Stimulated activated CD4-positive, alpha-beta T cell treated with anti-CD3 and anti-CD28 coated beads, Interleukin-1b, Interleukin-23, amount 100 ng/mL, for 1 hour (primary cell): ENCODE results near the gene SIL1.
"Not testable (repeated sequence)": the region's sequence is repeated elsewhere in the genome, so short reads cannot be mapped to it uniquely, and the experiment has no call there.

Experiments used
- DNase-seq, 2 donors: peaks; one replicate each; pipeline ENCODE4 v3.0.0-alpha.2; 2020; ENCODE audit warnings: low read depth in 2 of 2

Gene SIL1

DNA sequence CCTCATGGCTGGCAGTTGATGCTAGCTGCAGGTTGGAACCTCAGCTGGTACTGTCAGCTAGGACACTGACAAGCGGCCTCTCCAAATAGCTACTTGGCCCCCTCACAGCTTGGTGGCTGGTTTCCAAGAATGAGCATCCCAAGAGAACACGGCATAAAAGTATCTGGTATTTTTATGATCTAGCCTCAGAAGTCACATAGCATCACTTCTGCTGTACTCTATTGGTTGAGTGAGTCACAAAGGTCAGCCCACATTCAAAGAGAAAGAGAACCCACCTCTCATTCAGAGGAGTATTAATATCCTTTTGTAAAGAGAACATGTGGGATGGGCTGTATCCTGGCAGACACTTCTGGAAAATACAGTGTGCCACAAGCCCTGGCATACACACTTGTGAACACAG is 6.0 kb upstream of the SIL1 start:
- DNase-seq: no peak

DNA sequence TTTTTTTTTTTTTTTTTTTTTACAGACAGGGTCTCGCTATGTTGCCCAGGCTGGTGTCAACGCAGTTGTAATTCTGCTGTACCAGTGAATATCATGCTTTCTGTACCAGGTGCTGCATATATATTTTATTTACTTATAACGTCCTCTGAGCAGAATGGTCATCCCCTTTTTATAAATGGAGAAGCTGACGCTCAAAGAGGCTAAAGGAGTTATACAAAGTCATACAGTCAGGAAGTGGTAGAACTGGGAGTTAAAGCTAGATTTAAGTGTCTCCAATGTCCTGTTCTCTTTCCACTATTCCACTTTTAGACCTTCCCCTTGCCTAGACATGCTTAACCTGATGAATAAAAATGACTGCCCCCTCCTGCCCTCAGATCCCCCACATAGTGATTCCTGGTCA is 1.2 kb upstream of the SIL1 start:
- no peak for DNase-seq

- DNase-seq: no peak
Observed at GRCh38 chr5:139196296-139196956, 1.7 kb downstream of the SIL1 start.

GRCh38 chr5:139194486-139194885 is 3.7 kb downstream of the SIL1 start:
- DNase-seq: no peak

- DNase-seq: no peak
Observed at GRCh38 chr5:139193928-139194327, 4.2 kb downstream of the SIL1 start.

DNA sequence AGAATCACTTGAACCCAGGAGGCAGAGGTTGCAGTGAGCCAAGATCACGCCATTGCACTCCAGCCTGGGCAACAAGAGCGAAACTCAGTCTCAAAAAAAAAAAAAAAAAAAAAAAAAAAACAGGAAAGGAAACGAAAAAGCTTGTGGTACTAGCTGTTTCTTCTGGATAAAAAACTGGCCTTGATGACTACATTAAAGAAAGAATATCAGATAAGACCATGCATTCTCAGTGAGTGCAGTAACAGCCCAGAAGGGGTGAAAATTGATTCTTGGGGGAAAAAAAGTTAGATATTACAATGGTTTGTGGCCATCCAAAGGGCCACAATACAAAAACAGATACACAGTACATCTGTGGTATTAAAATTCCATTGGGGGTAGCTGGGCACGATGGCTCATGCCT is 5.3 kb downstream of the SIL1 start:
- DNase-seq: not testable (repeated sequence)

GRCh38 chr5:139191954-139192353 is 6.2 kb downstream of the SIL1 start:
- not testable (repeated sequence) for DNase-seq

DNA sequence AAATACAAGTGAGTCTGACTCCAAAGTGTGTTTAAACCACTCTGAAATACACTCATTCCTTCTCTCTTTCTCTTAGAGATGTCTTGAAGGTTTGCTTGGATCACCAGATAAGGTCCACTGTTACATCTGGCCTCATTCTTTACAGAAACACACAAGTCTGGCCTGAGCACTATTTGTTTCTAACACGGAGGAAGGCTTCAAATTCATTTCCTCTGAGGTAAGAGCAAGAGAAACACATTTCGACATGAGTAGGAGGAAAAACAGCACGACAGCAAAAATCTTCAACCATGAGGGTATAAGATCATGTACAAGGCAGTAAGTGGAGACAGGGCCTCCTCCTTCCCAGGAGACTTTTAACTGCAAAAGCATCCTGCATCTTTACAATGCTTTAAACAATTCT is 8.0 kb downstream of the SIL1 start:
- no peak for DNase-seq

- DNase-seq: no peak
Observed at GRCh38 chr5:139188558-139189270, 9.5 kb downstream of the SIL1 start.

DNA sequence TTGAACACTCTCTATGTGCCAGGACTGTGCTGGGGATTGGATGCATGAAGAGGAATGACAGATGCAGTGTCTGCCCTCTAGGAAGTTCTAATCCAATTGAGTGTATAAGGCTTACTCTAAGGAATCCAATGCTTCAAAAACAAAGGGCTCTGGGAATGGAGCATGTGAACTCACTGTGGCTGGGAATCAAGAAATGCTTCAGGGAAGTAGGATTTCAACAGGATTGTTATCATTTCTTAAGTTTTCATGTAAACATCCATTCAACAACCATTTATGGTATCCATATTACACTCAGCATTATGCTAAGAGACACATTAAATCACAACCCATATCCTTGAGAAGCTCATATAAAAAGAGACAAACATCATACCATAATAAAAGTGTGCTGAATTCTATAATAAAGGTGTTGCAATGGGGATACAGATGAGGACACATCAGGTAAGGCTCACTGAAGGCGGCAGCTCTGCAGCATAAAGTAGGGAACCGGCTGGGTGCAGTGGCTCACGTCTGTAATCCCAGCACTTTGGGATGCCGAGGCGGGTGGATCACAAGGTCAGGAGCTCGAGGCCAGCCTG is 11.3 kb downstream of the SIL1 start:
- DNase-seq: no peak

DNA sequence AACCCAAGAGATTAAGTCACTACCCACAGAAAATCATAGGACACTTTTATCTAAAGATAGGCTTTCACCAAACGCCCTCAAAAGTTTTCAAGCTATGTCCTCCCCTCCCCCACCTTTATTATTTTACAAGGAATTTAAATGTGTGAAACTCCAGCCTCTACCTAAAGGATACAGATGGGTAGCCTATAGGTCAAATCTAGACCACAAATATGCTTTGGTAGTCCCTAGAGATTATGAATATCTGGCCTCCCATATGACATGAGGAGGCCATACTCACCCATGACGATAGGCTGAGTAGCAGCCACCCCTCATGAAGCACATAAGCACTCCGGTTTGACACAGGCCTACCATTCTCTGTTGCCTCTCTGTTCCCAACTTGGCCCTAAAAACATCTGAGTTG is 11.9 kb downstream of the SIL1 start:
- DNase-seq: no peak

DNA sequence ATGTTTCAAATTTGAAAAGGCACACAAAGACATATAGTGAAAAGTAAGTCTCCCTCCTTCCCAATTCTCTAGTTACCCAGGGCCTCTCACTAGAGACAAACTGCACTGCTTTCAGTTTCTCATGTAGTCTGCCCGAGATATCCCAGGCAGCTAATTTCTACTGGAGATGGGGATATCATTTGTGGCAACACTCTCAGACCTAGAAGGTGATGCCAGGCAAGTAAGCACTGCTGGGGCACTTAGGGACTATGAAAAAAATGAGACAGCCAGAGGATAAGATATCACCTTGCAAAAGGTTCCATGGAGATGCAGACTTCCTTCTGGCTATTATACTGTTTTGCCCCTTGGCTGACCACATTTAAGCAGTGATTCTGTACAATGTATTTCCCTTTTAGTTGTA is 12.6 kb downstream of the SIL1 start:
- DNase-seq: no peak

DNA sequence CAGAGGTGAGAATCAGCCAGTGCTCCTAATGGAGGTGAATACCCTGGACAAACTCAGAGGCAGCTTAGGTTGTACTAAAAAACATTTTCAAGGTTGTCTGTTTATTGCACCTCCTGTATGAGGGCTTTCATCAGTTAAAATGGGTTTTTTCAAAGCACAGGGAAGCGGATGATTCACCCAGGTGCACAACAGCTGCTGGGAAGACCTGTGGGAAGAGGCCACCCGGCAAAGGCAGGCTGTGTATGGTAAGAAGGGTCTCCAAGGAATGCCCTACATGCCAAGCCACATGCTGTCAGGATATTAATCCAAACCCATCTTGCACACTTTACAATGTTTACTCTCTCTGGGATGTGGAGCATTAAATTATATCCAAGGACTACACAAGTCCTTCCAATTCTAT is 14.7 kb downstream of the SIL1 start:
- DNase-seq: no peak

DNA sequence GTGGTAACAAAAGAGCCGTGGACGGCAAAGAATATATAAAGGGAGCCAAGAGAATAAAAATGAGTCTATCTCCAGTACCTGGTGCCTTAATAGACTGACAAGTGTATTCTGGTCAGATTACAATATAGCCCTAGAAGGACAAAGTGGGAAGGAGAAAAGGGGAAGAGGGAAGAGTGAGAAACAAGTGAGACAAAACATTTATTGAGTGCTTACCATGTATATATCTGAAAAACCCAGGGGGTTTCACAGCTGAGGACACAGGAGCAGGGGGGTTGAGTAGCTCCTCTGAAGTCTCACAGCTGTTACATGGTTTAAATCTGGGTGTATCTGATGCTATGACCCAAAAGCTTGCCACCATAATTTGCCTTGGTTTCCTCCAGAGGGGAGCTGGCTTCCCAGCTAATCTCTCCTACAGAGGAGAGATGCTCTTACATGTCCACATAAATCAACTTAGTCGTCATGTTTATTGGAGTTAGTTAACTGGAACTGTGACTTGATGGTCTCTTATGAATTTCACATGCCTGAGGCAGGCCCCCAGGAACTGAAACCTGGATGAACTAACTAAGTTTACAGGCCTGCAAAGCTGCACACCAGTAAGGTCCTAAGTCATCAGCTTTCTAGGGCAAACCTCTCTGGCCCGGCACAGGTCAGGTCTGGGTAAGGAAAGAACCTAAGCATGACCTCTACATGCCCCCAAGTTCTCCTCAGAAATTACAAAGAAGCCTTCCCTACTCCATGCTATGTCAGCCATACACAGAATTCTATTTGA is 15.5 kb downstream of the SIL1 start:
- DNase-seq: no peak

- DNase-seq: no peak
Observed at GRCh38 chr5:139181835-139182452, 16.2 kb downstream of the SIL1 start.

GRCh38 chr5:139181322-139181730 is 16.8 kb downstream of the SIL1 start:
- no peak for DNase-seq

- no peak for DNase-seq
Observed at GRCh38 chr5:139180850-139181249, 17.3 kb downstream of the SIL1 start.

DNA sequence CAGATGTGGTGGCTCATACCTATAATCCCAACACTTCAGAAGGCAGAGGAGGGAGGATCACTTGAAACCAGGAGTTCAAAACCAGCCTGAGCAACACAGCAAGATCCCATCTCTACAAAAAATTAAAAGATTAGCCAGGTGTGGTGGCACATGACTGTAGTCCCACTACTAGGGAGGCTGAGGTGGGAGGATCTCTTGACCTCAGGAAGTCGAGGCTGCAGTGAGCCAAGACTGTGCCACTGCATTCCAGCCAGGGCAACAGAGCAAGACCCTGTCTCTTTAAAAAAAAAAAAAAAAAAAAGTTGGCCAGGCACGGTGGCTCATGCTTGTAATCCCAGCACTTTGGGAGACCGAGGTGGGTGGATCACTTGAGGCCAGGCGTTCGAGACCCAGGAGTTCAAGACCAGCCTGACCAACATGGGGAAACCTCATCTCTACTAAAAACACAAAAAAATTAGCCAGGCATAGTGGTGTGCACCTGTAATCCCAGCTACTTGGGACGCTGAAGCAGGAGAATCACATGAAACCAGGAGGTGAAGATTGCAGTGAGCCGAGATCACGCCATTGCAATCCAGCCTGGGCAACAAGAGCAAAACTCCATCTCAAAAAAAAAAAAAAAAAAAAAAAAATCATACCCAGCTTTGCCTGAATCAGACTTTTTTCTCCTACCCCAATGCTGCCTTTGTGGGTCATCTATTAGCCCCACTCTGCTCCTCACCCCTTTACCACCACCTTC is 18.2 kb downstream of the SIL1 start:
- DNase-seq: not testable (repeated sequence)

DNA sequence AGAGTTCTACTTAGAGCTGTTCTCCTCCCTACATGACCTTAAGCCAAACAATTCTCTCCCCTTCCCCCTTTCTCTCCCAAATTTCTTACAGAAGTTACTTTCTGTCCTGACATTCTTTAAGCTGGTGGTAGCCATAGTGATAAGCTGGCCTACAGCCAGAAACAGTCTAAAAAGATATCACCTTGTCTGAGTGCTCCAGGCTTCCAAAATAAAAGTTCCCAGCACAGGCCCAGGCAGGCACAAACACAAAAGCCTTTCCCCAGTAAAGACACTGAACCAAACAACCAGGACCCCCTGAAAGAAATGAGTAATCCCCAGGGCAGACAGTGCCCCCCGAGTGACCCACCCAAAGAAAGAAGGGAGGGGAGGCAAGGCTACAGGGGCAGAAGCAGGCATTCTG is 19.2 kb downstream of the SIL1 start:
- no peak for DNase-seq

DNA sequence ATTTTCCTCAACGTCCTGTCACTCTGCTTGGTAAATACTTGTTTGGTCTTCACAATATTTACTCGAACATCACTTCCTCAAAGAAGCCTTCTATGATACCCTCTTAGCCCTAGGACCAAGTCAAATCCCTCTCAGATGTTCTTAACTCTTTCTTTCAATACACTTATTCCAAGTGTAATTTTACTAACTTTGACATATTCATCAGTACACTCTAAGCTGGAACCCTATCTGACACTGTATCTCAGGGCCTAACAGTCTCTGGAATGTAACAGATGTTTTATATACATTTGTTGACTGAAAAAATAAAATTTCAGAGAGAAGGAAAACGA is 19.6 kb downstream of the SIL1 start:
- DNase-seq: no peak

DNA sequence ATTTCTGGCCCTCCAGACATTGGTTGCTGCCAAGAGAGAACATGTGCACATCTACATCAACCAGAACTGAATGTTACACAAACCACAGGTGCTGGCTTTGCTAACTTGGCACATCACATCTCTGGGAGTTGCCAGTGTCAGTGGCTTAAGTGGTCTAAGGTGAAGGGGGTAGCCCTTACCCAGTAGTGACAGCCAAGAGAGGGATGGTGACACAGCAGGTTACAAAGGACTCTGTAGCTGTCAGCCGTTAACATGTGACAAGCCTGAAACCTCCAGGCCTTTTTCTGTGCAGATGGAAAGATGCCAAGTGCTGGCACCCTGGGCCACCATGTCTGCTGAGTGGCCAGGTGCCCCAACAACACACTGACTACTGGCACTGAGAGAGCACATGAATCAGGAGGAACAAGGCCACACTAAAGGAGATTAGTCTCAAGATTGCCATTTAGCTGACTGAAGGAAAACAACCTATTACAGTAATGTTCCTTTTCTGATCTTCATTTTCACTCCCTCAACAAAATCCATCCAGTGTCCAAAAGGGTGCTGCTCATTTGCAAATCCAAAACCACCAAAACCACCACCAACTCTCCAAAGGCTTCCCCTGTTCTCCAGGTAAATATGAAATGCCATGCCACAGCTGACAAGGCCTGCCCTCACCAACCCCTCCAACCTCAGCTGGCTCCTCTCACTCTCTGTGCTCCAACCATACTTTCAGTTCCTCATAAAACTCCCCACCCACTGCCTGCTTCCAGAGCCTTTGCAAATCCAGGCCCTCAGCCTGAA is 20.2 kb downstream of the SIL1 start:
- DNase-seq: no peak
